ENCODE results near the gene TUSC2. TPM values are rescaled to one million over a fixed set of nuclear protein-coding genes. Genes with fewer than 3 reads are reported as not detected.
"Not testable (repeated sequence)": the region's sequence is repeated elsewhere in the genome, so short reads cannot be mapped to it uniquely, and the experiment has no call there.

The TUSC2 gene
- total and polyA plus RNA-seq, 7 donors = 23.2 to 54.7 (median 35.5) TPM

GRCh38 chr3:50289130-50289529 lies 38.9 kb downstream of the TUSC2 start:
- intact Hi-C loops (cut with DNase I) = no loop called here

GRCh38 chr3:50288387-50289007 lies 39.5 kb downstream of the TUSC2 start:
- no peak for DNase-seq
- no peak overlapping the region for H3K27ac ChIP-seq
- H3K4me3 ChIP-seq = no peak overlapping the region
- WGBS, 2 donors = 94 to 97% methylated on average over 23 of the region's 23 CpGs
- intact Hi-C loops (cut with DNase I) = no loop called here
- H3K4me1 ChIP-seq = peaks cover 0 to 29% (median 25%) of the 10 kb centered on the region in 4 donors
- no peaks in the 10 kb centered on the region for H3K27me3 ChIP-seq
- TF ChIP-seq EP300 (IDR thresholded peaks at IDR 0.05) = no peak
- TF ChIP-seq POLR2A (IDR thresholded peaks at IDR 0.05) = no peak
- TF ChIP-seq CTCF (IDR thresholded peaks at IDR 0.05) = no peak
- no peak for TF ChIP-seq POLR2AphosphoS5 (IDR thresholded peaks at IDR 0.05)
- no peaks in the 10 kb centered on the region for H3K9me3 ChIP-seq
- H3K36me3 ChIP-seq = peaks cover 15 to 44% (median 29%) of the 10 kb centered on the region in 4 donors

More at GRCh38 chr3:50289130-50289529, 38.9 kb downstream of the TUSC2 start:
- Histone ChIP-seq H3K9me3 (no peaks in the 10 kb centered on the region), H3K36me3 (peaks cover 15 to 44% (median 29%) of the 10 kb centered on the region in 4 donors), H3K4me3 (no peak overlapping the region), H3K27ac (no peak overlapping the region), H3K4me1 (peaks cover 0 to 31% (median 26%) of the 10 kb centered on the region in 4 donors), H3K27me3 (no peaks in the 10 kb centered on the region)
- TF ChIP-seq POLR2AphosphoS5 (IDR thresholded peaks at IDR 0.05) (no peak), EP300 (IDR thresholded peaks at IDR 0.05) (no peak), CTCF (IDR thresholded peaks at IDR 0.05) (no peak), POLR2A (IDR thresholded peaks at IDR 0.05) (no peak)
- DNase-seq = peak; percentile 63
- 97% methylated on average over 6 of the region's 6 CpGs for WGBS, 2 donors

GRCh38 chr3:50287262-50287661 lies 40.8 kb downstream of the TUSC2 start:
- TF ChIP-seq EP300 (IDR thresholded peaks at IDR 0.05) (no peak), POLR2AphosphoS5 (IDR thresholded peaks at IDR 0.05) (no peak), POLR2A (IDR thresholded peaks at IDR 0.05) (no peak), CTCF (IDR thresholded peaks at IDR 0.05) (no peak)
- H3K4me1 ChIP-seq = peaks cover 0 to 19% (median 15%) of the 10 kb centered on the region in 4 donors
- H3K36me3 ChIP-seq = peaks cover 15 to 44% (median 29%) of the 10 kb centered on the region in 4 donors
- H3K27me3 ChIP-seq = no peaks in the 10 kb centered on the region
- DNase-seq = no peak
- H3K9me3 ChIP-seq = no peaks in the 10 kb centered on the region
- intact Hi-C loops (cut with DNase I) = no loop called here
- H3K4me3 ChIP-seq = no peak overlapping the region
- H3K27ac ChIP-seq = no peak overlapping the region
- WGBS, 2 donors = 92 to 100% methylated on average over 1 of the region's 1 CpG

GRCh38 chr3:50286322-50287227 lies 41.4 kb downstream of the TUSC2 start:
- H3K36me3 ChIP-seq = peaks cover 15 to 44% (median 29%) of the 10 kb centered on the region in 4 donors
- no peak for DNase-seq
- WGBS, 2 donors = 87 to 92% methylated on average over 28 of the region's 28 CpGs
- peaks cover 0 to 15% (median 14%) of the 10 kb centered on the region in 4 donors for H3K4me1 ChIP-seq
- TF ChIP-seq POLR2A (IDR thresholded peaks at IDR 0.05) = no peak
- no peak for TF ChIP-seq POLR2AphosphoS5 (IDR thresholded peaks at IDR 0.05)
- TF ChIP-seq CTCF (IDR thresholded peaks at IDR 0.05) = no peak
- no peak for TF ChIP-seq EP300 (IDR thresholded peaks at IDR 0.05)
- H3K27ac ChIP-seq = no peak overlapping the region
- intact Hi-C loops (cut with DNase I) = no loop called here
- H3K4me3 ChIP-seq = no peak overlapping the region
- H3K9me3 ChIP-seq = no peaks in the 10 kb centered on the region
- no peaks in the 10 kb centered on the region for H3K27me3 ChIP-seq

- H3K9me3 ChIP-seq; DNase-seq; intact Hi-C loops (cut with DNase I); H3K4me1 ChIP-seq; H3K27me3 ChIP-seq; H3K4me3 ChIP-seq; H3K27ac ChIP-seq: not testable (repeated sequence)
- WGBS, 2 donors = 75 to 91% methylated on average over 6 of the region's 6 CpGs
- peaks cover 11 to 29% (median 17%) of the 10 kb centered on the region in 4 donors for H3K36me3 ChIP-seq
These were observed 43.9 kb downstream of the TUSC2 start for GRCh38 chr3:50284121-50284520.
